Measurements from ENCODE around the gene EHF. TPM values are rescaled to one million over a fixed set of nuclear protein-coding genes. Genes with fewer than 3 reads are reported as not detected.

The EHF gene
- total RNA-seq, 1 donor from 2014 or later: 1.2 TPM

DNA sequence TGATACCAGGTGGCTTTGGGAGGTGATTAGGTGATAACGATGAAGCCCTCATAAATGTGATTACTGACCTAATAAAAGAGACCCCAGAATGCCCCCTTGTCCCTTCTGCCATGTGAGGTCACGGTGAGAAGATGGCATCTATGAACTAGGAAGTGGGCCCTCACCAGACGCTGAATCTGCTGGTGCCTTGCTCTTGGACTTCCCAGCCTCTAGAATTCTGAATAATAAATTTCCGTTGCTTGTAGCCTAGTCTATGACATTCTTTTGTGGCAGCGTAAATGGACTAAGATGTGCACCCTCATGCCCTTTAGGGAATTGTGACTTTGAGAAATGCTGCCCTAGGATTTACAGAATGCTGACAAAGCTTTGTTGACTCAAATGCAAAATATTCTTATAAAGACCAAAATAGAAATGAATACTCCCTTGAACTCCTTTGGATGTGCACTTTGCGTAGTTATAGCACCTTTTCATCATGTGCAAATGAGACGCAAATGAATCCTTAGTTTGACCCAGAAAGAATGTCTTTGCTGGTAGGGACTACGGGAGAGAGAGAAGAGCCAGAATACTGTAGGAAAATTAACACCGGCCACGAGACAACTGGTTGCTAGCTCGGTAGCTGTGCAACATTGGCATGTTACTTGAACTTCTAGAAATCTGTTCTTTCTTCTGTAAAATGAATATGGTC lies 24.8 kb upstream of the EHF start:
- Mint-ChIP-seq H3K4me1 (peaks cover 20% of the 10 kb centered on the region), H3K27me3 (ENCODE audit: low read depth) (peaks cover 10% of the 10 kb centered on the region), H3K36me3 (peaks cover 9% of the 10 kb centered on the region), H3K4me3 (no peak overlapping the region), H3K9me3 (peaks cover 31% of the 10 kb centered on the region), H3K27ac (no peak overlapping the region)
- no peak for DNase-seq (ENCODE audit: low spot score in 2 of 2, unreplicated experiment in 2 of 2)
- TF ChIP-seq, protein P1, sequence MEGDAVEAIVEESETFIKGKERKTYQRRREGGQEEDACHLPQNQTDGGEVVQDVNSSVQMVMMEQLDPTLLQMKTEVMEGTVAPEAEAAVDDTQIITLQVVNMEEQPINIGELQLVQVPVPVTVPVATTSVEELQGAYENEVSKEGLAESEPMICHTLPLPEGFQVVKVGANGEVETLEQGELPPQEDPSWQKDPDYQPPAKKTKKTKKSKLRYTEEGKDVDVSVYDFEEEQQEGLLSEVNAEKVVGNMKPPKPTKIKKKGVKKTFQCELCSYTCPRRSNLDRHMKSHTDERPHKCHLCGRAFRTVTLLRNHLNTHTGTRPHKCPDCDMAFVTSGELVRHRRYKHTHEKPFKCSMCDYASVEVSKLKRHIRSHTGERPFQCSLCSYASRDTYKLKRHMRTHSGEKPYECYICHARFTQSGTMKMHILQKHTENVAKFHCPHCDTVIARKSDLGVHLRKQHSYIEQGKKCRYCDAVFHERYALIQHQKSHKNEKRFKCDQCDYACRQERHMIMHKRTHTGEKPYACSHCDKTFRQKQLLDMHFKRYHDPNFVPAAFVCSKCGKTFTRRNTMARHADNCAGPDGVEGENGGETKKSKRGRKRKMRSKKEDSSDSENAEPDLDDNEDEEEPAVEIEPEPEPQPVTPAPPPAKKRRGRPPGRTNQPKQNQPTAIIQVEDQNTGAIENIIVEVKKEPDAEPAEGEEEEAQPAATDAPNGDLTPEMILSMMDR (IDR thresholded peaks at IDR 0.05; ENCODE audit: unreplicated experiment): no peak

DNA sequence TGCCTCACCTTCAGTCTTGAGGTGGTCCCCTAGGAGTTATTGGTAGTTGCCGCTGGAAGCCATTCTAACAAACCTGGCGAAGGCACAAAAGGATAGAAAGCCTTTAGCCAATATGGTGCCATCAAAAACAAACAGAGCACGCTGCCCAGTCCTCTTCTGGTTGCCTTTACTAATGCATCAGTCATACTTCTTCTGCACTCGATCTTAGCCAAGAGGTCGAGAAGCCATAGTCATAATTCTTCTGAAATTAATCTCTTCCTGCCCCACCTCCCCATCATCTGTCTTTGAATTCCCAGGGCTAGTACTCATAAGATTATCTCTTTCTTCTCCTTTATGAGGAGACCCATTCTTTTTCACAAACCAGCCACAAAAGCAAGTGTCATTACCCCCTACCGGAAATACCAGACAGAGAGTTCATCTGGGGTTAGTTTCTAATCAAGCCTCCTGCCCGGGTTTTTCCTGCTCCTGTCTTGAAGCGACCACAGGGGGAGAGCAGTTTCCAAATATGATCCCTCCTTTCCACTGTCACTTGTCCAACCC lies 21.4 kb upstream of the EHF start:
- TF ChIP-seq, protein P1 (IDR thresholded peaks at IDR 0.05; ENCODE audit: unreplicated experiment): no peak
- no peaks in the 10 kb centered on the region for H3K36me3 Mint-ChIP-seq
- H3K4me1 Mint-ChIP-seq: peaks cover 27% of the 10 kb centered on the region
- peak overlapping the region; percentile 67 for H3K27ac Mint-ChIP-seq
- H3K9me3 Mint-ChIP-seq: peaks cover 9% of the 10 kb centered on the region
- peaks cover 2% of the 10 kb centered on the region for H3K27me3 Mint-ChIP-seq (ENCODE audit: low read depth)
- no peak for DNase-seq (ENCODE audit: low spot score in 2 of 2, unreplicated experiment in 2 of 2)
- H3K4me3 Mint-ChIP-seq: no peak overlapping the region

DNA sequence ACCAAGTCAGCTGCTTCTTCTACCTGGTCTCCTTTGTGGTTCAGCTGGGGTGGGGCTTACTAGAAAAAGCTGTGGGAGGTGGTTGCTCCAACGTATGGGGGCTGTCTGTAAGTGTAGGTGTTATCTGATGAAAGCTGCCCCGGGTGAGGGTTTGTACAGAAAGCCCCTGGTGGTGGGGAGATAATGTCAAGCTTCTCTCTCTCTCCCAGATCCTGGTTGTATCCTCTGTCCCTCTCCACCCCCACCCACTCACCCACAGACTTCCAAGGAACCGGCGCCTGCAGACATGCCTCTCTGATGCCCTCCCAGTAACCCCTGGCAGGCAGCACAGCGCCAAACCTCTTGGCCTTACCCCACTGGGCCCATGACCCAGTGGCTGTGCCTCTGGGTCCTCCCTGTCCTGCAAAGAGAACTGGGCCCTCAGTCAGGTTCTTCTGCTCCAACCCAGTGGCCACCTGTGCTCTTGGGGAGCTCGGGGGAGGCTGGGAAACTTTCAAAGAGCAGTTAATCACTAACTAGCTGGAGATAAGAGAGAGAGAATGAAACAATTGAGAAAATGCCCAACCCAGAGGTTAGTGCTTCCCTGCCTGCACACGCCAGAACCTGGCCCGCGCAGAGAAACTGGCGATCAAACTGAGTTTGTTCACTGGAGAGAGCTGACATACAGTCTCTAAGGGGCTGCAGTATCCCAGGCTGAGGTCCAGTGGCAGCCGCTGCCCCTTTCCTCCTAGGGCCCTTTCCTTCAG lies 20.4 kb upstream of the EHF start:
- H3K27me3 Mint-ChIP-seq (ENCODE audit: low read depth): peaks cover 2% of the 10 kb centered on the region
- H3K4me3 Mint-ChIP-seq: no peak overlapping the region
- no peak for DNase-seq (ENCODE audit: low spot score in 2 of 2, unreplicated experiment in 2 of 2)
- peaks cover 9% of the 10 kb centered on the region for H3K9me3 Mint-ChIP-seq
- H3K4me1 Mint-ChIP-seq: peaks cover 27% of the 10 kb centered on the region
- H3K27ac Mint-ChIP-seq: peak overlapping the region; percentile 80
- H3K36me3 Mint-ChIP-seq: no peaks in the 10 kb centered on the region
- TF ChIP-seq, protein P1 (IDR thresholded peaks at IDR 0.05; ENCODE audit: unreplicated experiment): no peak

DNA sequence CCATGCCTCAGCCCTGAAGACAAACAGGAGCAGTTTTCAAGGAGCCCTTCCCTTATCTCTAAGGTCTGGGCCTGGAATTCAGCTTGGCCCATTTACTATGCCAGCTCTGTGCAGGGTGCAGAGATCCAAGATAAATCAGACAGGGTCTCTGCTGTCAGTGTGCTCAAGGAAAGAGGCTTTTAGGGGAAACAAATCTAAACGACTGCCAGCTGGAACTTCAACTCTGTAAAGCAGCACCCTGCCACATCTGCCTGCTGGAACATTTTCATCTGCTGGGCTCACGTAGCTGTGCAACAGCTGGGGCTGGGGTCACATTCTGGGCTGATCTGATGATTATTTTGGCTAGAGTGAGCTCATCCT lies 19.8 kb upstream of the EHF start:
- Mint-ChIP-seq H3K4me1 (peaks cover 27% of the 10 kb centered on the region), H3K4me3 (no peak overlapping the region), H3K36me3 (no peaks in the 10 kb centered on the region), H3K27me3 (ENCODE audit: low read depth) (peaks cover 2% of the 10 kb centered on the region), H3K9me3 (peaks cover 4% of the 10 kb centered on the region), H3K27ac (peak overlapping the region; percentile 80)
- TF ChIP-seq, protein P1 (IDR thresholded peaks at IDR 0.05; ENCODE audit: unreplicated experiment): no peak
- no peak for DNase-seq (ENCODE audit: low spot score in 2 of 2, unreplicated experiment in 2 of 2)

DNA sequence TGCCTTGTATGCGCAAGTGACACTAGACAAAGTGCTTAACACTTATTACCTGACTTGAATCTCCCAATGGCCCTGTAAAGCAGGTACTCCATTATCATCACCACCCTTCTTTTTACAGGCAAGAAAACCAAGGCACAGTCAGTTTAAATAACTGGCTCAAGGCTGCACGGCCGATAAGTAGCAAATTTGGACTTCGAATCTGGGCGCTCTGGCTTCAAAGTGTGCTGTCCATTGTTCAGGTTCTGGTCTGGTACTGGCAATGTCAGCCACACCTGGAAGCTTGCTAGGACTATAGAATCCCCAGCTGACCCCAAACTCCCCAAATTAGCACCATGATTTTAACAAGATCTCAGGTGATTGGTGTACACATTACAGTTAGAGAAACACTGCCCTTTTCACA lies 19.3 kb upstream of the EHF start:
- Mint-ChIP-seq H3K36me3 (no peaks in the 10 kb centered on the region), H3K27ac (peak overlapping the region; percentile 80), H3K4me1 (peaks cover 27% of the 10 kb centered on the region), H3K27me3 (ENCODE audit: low read depth) (peaks cover 2% of the 10 kb centered on the region), H3K4me3 (no peak overlapping the region), H3K9me3 (no peaks in the 10 kb centered on the region)
- no peak for DNase-seq (ENCODE audit: low spot score in 2 of 2, unreplicated experiment in 2 of 2)
- TF ChIP-seq, protein P1 (IDR thresholded peaks at IDR 0.05; ENCODE audit: unreplicated experiment): no peak

Measured in mesothelial cell of epicardium (in vitro differentiated cells).